ENCODE data around the gene KLK10.

- TF ChIP-seq CTCF (conservative IDR thresholded peaks at IDR 0.05; ENCODE audit: low read depth, low read length), result no peak
- no peak for TF ChIP-seq EZH2 (IDR thresholded peaks at IDR 0.05; ENCODE audit: borderline replicate concordance, low read depth, low read length, poor library complexity, severe bottlenecking)
Measured at GRCh38 chr19:51005248-51005647, 14.3 kb downstream of the KLK10 start.
